ENCODE measurements around the gene UCP2.

GRCh38 chr11:73974604-73975478, 7.8 kb downstream of the UCP2 start:
- TF ChIP-seq EP300 (IDR thresholded peaks at IDR 0.05): no peak
- TF ChIP-seq CTCF (IDR thresholded peaks at IDR 0.05): no peak
